Measurements from ENCODE around the gene TTC23. TPM values are rescaled to one million over a fixed set of nuclear protein-coding genes. Genes with fewer than 3 reads are reported as not detected.

Gene TTC23
- total RNA-seq, 2 experiments from 2014 or later = 2.8 to 7.6 TPM

DNA sequence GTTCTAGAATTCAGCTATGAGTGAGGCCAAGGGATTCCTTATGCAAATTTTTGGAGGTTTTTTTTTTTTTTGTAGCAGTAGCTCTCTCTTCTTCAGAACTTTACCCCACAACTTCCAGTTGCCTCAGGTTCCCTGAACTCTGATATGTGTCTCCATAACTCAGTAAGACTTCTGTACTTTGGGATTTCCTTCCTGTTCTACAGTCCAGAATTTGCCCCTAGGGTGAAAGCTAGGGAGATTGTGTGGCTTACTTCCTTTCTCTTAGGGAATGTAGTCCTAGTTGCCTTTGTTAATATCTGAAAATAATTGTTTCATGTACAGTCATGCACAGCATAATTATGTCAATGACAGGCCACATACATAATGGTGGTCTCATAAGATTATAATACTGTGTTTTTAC, 32.7 kb upstream of the TTC23 start:
- no peaks in the 10 kb centered on the region for H3K36me3 ChIP-seq (ENCODE audit: insufficient read depth, low read length)
- no peaks in the 10 kb centered on the region for H3K79me2 ChIP-seq (ENCODE audit: insufficient read depth, low read depth, low read length)
- H3K9me3 ChIP-seq (ENCODE audit: low read length) = no peaks in the 10 kb centered on the region
- intact Hi-C loops (cut with micrococcal nuclease; ENCODE audit: unreplicated experiment) = no loop called here
- no peaks in the 10 kb centered on the region for H4K20me1 ChIP-seq (ENCODE audit: insufficient read depth, low read length)
- BruUV-seq (replicated peaks) = no TSS peak
- no peaks in the 10 kb centered on the region for H3K9me2 ChIP-seq (ENCODE audit: insufficient read depth, low read length)
- CTCF ChIA-PET (ENCODE audit: unreplicated experiment) = interaction anchor here (0.9 to 1.0 kb wide), 2 partner anchors 10 to 423 kb away, joined by 3 to 4 read pairs; no protein-coding TSS in a partner anchor
- no peak for DNase-seq (ENCODE audit: low spot score)
- H2AFZ ChIP-seq (ENCODE audit: low read length) = no peak overlapping the region
- H3K4me2 ChIP-seq (ENCODE audit: low read length) = no peak overlapping the region
- H3K4me1 ChIP-seq (ENCODE audit: insufficient read depth, low read length, poor library complexity, severe bottlenecking) = peaks cover 4% of the 10 kb centered on the region
- POLR2A ChIA-PET = interaction anchor here (0.6 to 1.7 kb wide), 6 partner anchors 10 to 561 kb away, joined by 3 to 8 read pairs (median 4); no protein-coding TSS in a partner anchor
- H3K27ac ChIP-seq (ENCODE audit: low read depth, low read length, poor library complexity, severe bottlenecking) = no peak overlapping the region
- TF ChIP-seq EZH2phosphoT487 (IDR thresholded peaks at IDR 0.05; ENCODE audit: borderline replicate concordance, low read depth, low read length) = no peak
- TF ChIP-seq, protein P1, sequence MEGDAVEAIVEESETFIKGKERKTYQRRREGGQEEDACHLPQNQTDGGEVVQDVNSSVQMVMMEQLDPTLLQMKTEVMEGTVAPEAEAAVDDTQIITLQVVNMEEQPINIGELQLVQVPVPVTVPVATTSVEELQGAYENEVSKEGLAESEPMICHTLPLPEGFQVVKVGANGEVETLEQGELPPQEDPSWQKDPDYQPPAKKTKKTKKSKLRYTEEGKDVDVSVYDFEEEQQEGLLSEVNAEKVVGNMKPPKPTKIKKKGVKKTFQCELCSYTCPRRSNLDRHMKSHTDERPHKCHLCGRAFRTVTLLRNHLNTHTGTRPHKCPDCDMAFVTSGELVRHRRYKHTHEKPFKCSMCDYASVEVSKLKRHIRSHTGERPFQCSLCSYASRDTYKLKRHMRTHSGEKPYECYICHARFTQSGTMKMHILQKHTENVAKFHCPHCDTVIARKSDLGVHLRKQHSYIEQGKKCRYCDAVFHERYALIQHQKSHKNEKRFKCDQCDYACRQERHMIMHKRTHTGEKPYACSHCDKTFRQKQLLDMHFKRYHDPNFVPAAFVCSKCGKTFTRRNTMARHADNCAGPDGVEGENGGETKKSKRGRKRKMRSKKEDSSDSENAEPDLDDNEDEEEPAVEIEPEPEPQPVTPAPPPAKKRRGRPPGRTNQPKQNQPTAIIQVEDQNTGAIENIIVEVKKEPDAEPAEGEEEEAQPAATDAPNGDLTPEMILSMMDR (conservative IDR thresholded peaks at IDR 0.05; ENCODE audit: low read length) = no peak
- no peak overlapping the region for H3K4me3 ChIP-seq (ENCODE audit: low read depth, low read length, poor library complexity, severe bottlenecking)

DNA sequence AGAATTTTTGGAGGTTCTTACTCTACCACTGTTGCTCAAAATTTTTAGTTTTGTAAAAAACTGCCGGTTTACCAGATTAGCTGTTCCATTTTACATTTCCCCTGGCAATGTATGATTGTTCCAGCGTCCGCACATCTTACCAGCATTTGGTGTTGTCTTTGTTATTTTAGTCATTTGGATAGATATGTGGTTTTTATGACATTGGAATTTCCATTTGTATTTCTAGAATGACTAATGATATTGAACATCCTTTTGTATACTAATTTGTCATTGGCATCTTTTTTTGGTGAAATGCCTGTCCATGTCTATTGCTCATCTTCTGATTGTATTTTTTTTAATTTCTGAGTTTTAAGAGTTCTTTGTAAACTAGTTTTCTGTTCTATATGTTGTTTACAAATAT, 30.4 kb upstream of the TTC23 start:
- Histone ChIP-seq H4K20me1 (ENCODE audit: insufficient read depth, low read length) (no peaks in the 10 kb centered on the region), H3K27ac (ENCODE audit: low read depth, low read length, poor library complexity, severe bottlenecking) (no peak overlapping the region), H3K9me2 (ENCODE audit: insufficient read depth, low read length) (no peaks in the 10 kb centered on the region), H3K36me3 (ENCODE audit: insufficient read depth, low read length) (no peaks in the 10 kb centered on the region), H3K4me1 (ENCODE audit: insufficient read depth, low read length, poor library complexity, severe bottlenecking) (peaks cover 4% of the 10 kb centered on the region), H3K9me3 (ENCODE audit: low read length) (no peaks in the 10 kb centered on the region), H3K79me2 (ENCODE audit: insufficient read depth, low read depth, low read length) (no peaks in the 10 kb centered on the region), H3K4me2 (ENCODE audit: low read length) (no peak overlapping the region), H2AFZ (ENCODE audit: low read length) (no peak overlapping the region), H3K4me3 (ENCODE audit: low read depth, low read length, poor library complexity, severe bottlenecking) (no peak overlapping the region)
- TF ChIP-seq EZH2phosphoT487 (IDR thresholded peaks at IDR 0.05; ENCODE audit: borderline replicate concordance, low read depth, low read length) = no peak
- TF ChIP-seq, protein P1 (conservative IDR thresholded peaks at IDR 0.05; ENCODE audit: low read length) = no peak
- DNase-seq (ENCODE audit: low spot score) = no peak
- BruUV-seq (replicated peaks) = no TSS peak
- POLR2A ChIA-PET = no interaction called here
- CTCF ChIA-PET (ENCODE audit: unreplicated experiment) = no interaction called here
- intact Hi-C loops (cut with micrococcal nuclease; ENCODE audit: unreplicated experiment) = no loop called here

DNA sequence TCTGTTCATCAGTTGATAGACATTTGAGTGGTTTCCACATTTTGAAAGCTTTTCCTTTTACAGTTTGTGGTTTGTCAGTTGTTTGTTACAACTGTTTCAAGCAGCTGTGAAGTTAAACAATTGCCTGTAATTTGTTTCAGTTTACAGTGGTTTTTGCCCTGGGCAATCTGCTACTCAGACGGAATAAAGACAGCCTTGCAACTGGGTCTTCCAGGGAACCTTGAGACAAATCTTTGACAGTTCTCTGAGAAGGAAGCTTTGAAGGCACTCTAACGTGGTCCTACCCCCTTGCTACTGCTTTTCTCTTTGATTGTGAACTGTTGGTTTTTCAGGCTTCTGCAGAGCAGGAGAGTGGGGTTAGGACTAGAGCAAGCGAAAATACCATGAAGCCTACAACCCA, 29.9 kb upstream of the TTC23 start:
- Histone ChIP-seq H3K36me3 (ENCODE audit: insufficient read depth, low read length) (no peaks in the 10 kb centered on the region), H3K4me3 (ENCODE audit: low read depth, low read length, poor library complexity, severe bottlenecking) (no peak overlapping the region), H4K20me1 (ENCODE audit: insufficient read depth, low read length) (no peaks in the 10 kb centered on the region), H3K27ac (ENCODE audit: low read depth, low read length, poor library complexity, severe bottlenecking) (no peak overlapping the region), H3K9me3 (ENCODE audit: low read length) (no peaks in the 10 kb centered on the region), H3K79me2 (ENCODE audit: insufficient read depth, low read depth, low read length) (no peaks in the 10 kb centered on the region), H3K9me2 (ENCODE audit: insufficient read depth, low read length) (no peaks in the 10 kb centered on the region), H3K4me1 (ENCODE audit: insufficient read depth, low read length, poor library complexity, severe bottlenecking) (peaks cover 4% of the 10 kb centered on the region), H3K4me2 (ENCODE audit: low read length) (no peak overlapping the region), H2AFZ (ENCODE audit: low read length) (no peak overlapping the region)
- no TSS peak for BruUV-seq (replicated peaks)
- TF ChIP-seq, protein P1 (conservative IDR thresholded peaks at IDR 0.05; ENCODE audit: low read length) = no peak
- TF ChIP-seq EZH2phosphoT487 (IDR thresholded peaks at IDR 0.05; ENCODE audit: borderline replicate concordance, low read depth, low read length) = no peak
- ChIA-PET CTCF (ENCODE audit: unreplicated experiment) (no interaction called here), POLR2A (interaction anchor here (0.6 kb wide), 1 partner anchor 16 kb away, joined by 3 read pairs; no protein-coding TSS in a partner anchor)
- no peak for DNase-seq (ENCODE audit: low spot score)
- intact Hi-C loops (cut with micrococcal nuclease; ENCODE audit: unreplicated experiment) = no loop called here
